Urinary bladder (tissue), 4 donors: ENCODE data around the gene CXCL5. TPM values are rescaled to one million over a fixed set of nuclear protein-coding genes. Genes with fewer than 3 reads are reported as not detected.

Source experiments
- DNase-seq: peaks from one replicate; pipeline ENCODE4 v3.0.0-alpha.2; 2015; ENCODE audit errors: extremely low spot score
- H3K27ac ChIP-seq: one replicate; pipeline ENCODE4 v1.5.1; 2013; ENCODE audit warnings: low read depth, mild to moderate bottlenecking, moderate library complexity
- H3K36me3 ChIP-seq: one replicate; pipeline ENCODE4 v1.6.1; 2013; ENCODE audit warnings: mild to moderate bottlenecking, moderate library complexity; ENCODE audit not compliant: insufficient read depth
- H3K4me1 ChIP-seq: one replicate; pipeline ENCODE4 v1.6.1; 2013; ENCODE audit warnings: mild to moderate bottlenecking, moderate library complexity; ENCODE audit not compliant: insufficient read depth
- H3K4me3 ChIP-seq: one replicate; pipeline ENCODE4 v1.5.1; 2013; ENCODE audit warnings: low read depth, low read length
- WGBS: extraction: QIAGEN DNeasy Blood & Tissue Kit; methylation state at CpG from one replicate; pipeline ENCODE4 v1.1.7; 2013; 5-methylcytosine and 5-hydroxymethylcytosine counted together
- polyA plus RNA-seq: library from polyadenylated mRNA; stranded (reverse); fragments of 200-250 nt; gene quantifications from one replicate; pipeline ENCODE4 v1.2.3, GENCODE V29; 2013
- total RNA-seq: library from RNA; depleted of rRNA; stranded (reverse); fragments of >200 nt; gene quantifications from one replicate; pipeline ENCODE4 v1.2.3, GENCODE V29; 2014
- donor health status: healthy with polysubstance abuse.
- donor health status: healthy.

CXCL5 gene
- 0.11 TPM for total RNA-seq
- 0.04 TPM for polyA plus RNA-seq

- H3K4me1 ChIP-seq: no peaks in the 10 kb centered on the region
- H3K4me3 ChIP-seq: no peak within 1 kb of the TSS
- DNase-seq: no peak
- no peaks in the 10 kb centered on the region for H3K36me3 ChIP-seq
- no peak within 1 kb of the TSS for H3K27ac ChIP-seq
- 7% methylated on average over 46 of the region's 46 CpGs for WGBS
These were observed at the start of gene CXCL5 for GRCh38 chr4:73998040-73999011. CXCL5 (minus strand) TSS chr4:73998677; CDS start chr4:73998581, 96 bp downstream.

- 65% methylated on average over 1 of the region's 1 CpG for WGBS
- H3K4me3 ChIP-seq: no peak overlapping the region
- no peaks in the 10 kb centered on the region for H3K36me3 ChIP-seq
- H3K4me1 ChIP-seq: no peaks in the 10 kb centered on the region
- DNase-seq: no peak
- no peak overlapping the region for H3K27ac ChIP-seq
These were observed 48.7 kb upstream of the CXCL5 start for GRCh38 chr4:74047152-74047551.

GRCh38 chr4:74045772-74046171 lies 47.3 kb upstream of the CXCL5 start:
- WGBS: 85% methylated on average over 2 of the region's 2 CpGs
- no peaks in the 10 kb centered on the region for H3K36me3 ChIP-seq
- H3K4me1 ChIP-seq: no peaks in the 10 kb centered on the region
- no peak overlapping the region for H3K4me3 ChIP-seq
- H3K27ac ChIP-seq: no peak overlapping the region
- no peak for DNase-seq

- Histone ChIP-seq H3K27ac (no peak overlapping the region), H3K4me3 (no peak overlapping the region), H3K36me3 (no peaks in the 10 kb centered on the region), H3K4me1 (no peaks in the 10 kb centered on the region)
- 30% methylated on average over 3 of the region's 3 CpGs for WGBS
- no peak for DNase-seq
These were observed 46.8 kb upstream of the CXCL5 start for GRCh38 chr4:74045247-74045646.

- 84% methylated on average over 3 of the region's 3 CpGs for WGBS
- H3K4me3 ChIP-seq: no peak overlapping the region
- H3K36me3 ChIP-seq: no peaks in the 10 kb centered on the region
- no peak overlapping the region for H3K27ac ChIP-seq
- H3K4me1 ChIP-seq: no peaks in the 10 kb centered on the region
- no peak for DNase-seq
These were observed 46.2 kb upstream of the CXCL5 start for GRCh38 chr4:74044677-74045076.

GRCh38 chr4:74042681-74043080 lies 44.2 kb upstream of the CXCL5 start:
- Histone ChIP-seq H3K36me3 (no peaks in the 10 kb centered on the region), H3K27ac (no peak overlapping the region), H3K4me1 (no peaks in the 10 kb centered on the region), H3K4me3 (no peak overlapping the region)
- WGBS: 77% methylated on average over 2 of the region's 2 CpGs
- DNase-seq: no peak

- 35% methylated on average over 1 of the region's 1 CpG for WGBS
- no peak for DNase-seq
- H3K4me1 ChIP-seq: no peaks in the 10 kb centered on the region
- H3K4me3 ChIP-seq: no peak overlapping the region
- no peaks in the 10 kb centered on the region for H3K36me3 ChIP-seq
- H3K27ac ChIP-seq: no peak overlapping the region
These were observed 42.9 kb upstream of the CXCL5 start for GRCh38 chr4:74041418-74041817.

- H3K4me3 ChIP-seq: peak overlapping the region; percentile 77
- WGBS: 21% methylated on average over 4 of the region's 4 CpGs
- DNase-seq: no peak
- no peaks in the 10 kb centered on the region for H3K36me3 ChIP-seq
- H3K27ac ChIP-seq: no peak overlapping the region
- no peaks in the 10 kb centered on the region for H3K4me1 ChIP-seq
These were observed 40.9 kb upstream of the CXCL5 start for GRCh38 chr4:74039315-74039763.

- under 1% methylated on average over 58 of the region's 64 CpGs for WGBS
- DNase-seq: no peak
- no peaks in the 10 kb centered on the region for H3K36me3 ChIP-seq
These were observed 40.2 kb upstream of the CXCL5 start, which contains the start of gene CXCL3 for GRCh38 chr4:74038425-74039314. CXCL3 (minus strand) TSS chr4:74038689; CDS start chr4:74038611, 78 bp downstream.

GRCh38 chr4:74038086-74038424 lies 39.6 kb upstream of the CXCL5 start:
- H3K36me3 ChIP-seq: no peaks in the 10 kb centered on the region
- H3K4me3 ChIP-seq: peak overlapping the region; percentile 77
- H3K4me1 ChIP-seq: no peaks in the 10 kb centered on the region
- no peak overlapping the region for H3K27ac ChIP-seq
- DNase-seq: no peak
- WGBS: 4% methylated on average over 17 of the region's 17 CpGs

More at GRCh38 chr4:74038425-74039314, 40.2 kb upstream of the CXCL5 start, which contains the start of gene CXCL3:
- Histone ChIP-seq H3K27ac (no peak within 1 kb of the TSS), H3K4me1 (no peaks in the 10 kb centered on the region), H3K4me3 (peak within 1 kb of the TSS; percentile 77)

GRCh38 chr4:74037076-74037955 lies 38.8 kb upstream of the CXCL5 start:
- DNase-seq: no peak
- WGBS: 64% methylated on average over 4 of the region's 4 CpGs
- H3K4me1 ChIP-seq: no peaks in the 10 kb centered on the region
- peak overlapping the region; percentile 7 for H3K4me3 ChIP-seq
- H3K36me3 ChIP-seq: no peaks in the 10 kb centered on the region
- H3K27ac ChIP-seq: no peak overlapping the region

GRCh38 chr4:74033739-74034138 lies 35.3 kb upstream of the CXCL5 start:
- H3K36me3 ChIP-seq: no peaks in the 10 kb centered on the region
- no peak for DNase-seq
- no peaks in the 10 kb centered on the region for H3K4me1 ChIP-seq
- no peak overlapping the region for H3K4me3 ChIP-seq
- no peak overlapping the region for H3K27ac ChIP-seq

GRCh38 chr4:74032064-74032463 lies 33.6 kb upstream of the CXCL5 start:
- no peak for DNase-seq
- Histone ChIP-seq H3K36me3 (no peaks in the 10 kb centered on the region), H3K27ac (no peak overlapping the region), H3K4me3 (no peak overlapping the region), H3K4me1 (no peaks in the 10 kb centered on the region)
